ENCODE results near the gene SAMD10. TPM values are rescaled to one million over a fixed set of nuclear protein-coding genes. Genes with fewer than 3 reads are reported as not detected.

SAMD10 gene
- polyA plus RNA-seq, 1 of the 3 experiments (the other 2 are of a cell fraction): 11.6 TPM

- peaks cover 7 to 18% of the 10 kb centered on the region in 2 experiments; a peak in 2 of 4 replicates for H3K4me1 ChIP-seq (ENCODE audit: control insufficient read depth in 1 of 2, insufficient read depth in 2 of 2, low read depth in 1 of 2, low read length in 1 of 2)
- H3K9me2 ChIP-seq: no peaks in the 10 kb centered on the region
- no peak overlapping the region for H3K27ac ChIP-seq (ENCODE audit: low read depth in 2 of 2, low read length in 1 of 2)
- H4K20me1 ChIP-seq (ENCODE audit: insufficient read depth): no peaks in the 10 kb centered on the region
- peak overlapping the region in 1 of 2 experiments; percentile 75; a peak in 2 of 4 replicates for H3K4me3 ChIP-seq (ENCODE audit: low read depth in 2 of 2, low read length in 1 of 2)
- CTCF ChIA-PET: interaction anchor here (0.7 to 1.0 kb wide), 3 partner anchors 9 to 106 kb away, joined by 3 read pairs; partner anchors contain the start of gene PRPF6
- no peaks in the 10 kb centered on the region for H3K9me3 ChIP-seq
- POLR2A ChIA-PET: interaction anchor here (0.7 kb wide), 2 partner anchors 15 to 418 kb away, joined by 3 read pairs; partner anchors contain the start of gene UCKL1
- H3K27me3 ChIP-seq (ENCODE audit: insufficient read depth): no peaks in the 10 kb centered on the region
- DNase-seq: no peak
- H2AFZ ChIP-seq (ENCODE audit: low read depth): no peak overlapping the region
- peak overlapping the region; percentile 99 for H3K4me2 ChIP-seq
- 91% methylated on average over 5 of the region's 5 CpGs for WGBS (ENCODE audit: low lambda C conversion rate)
- H3K36me3 ChIP-seq (replicated peaks in 1 of 2; ENCODE audit: control insufficient read depth in 1 of 2, insufficient read depth in 2 of 2, low read length in 1 of 2): peaks cover 0 to 23% of the 10 kb centered on the region in 2 experiments
- H3F3A ChIP-seq (replicated peaks; ENCODE audit: insufficient read depth): no peaks in the 10 kb centered on the region
- TF ChIP-seq GATA2 (CRISPR knock-in tag; IDR thresholded peaks at IDR 0.05): no peak
- no peak for TF ChIP-seq POLR2AphosphoS5 (IDR thresholded peaks at IDR 0.05; ENCODE audit: low read depth, low read length)
- TF ChIP-seq GABPA (IDR thresholded peaks at IDR 0.05; ENCODE audit: low read depth): no peak
- TF ChIP-seq EZH2phosphoT487 (IDR thresholded peaks at IDR 0.05; ENCODE audit: borderline replicate concordance, low read depth): no peak
- H3K9ac ChIP-seq: no peak overlapping the region
- peaks cover 15% of the 10 kb centered on the region for H3K79me2 ChIP-seq (ENCODE audit: insufficient read depth)
These were observed 8.6 kb downstream of the SAMD10 start for GRCh38 chr20:63970714-63971431.

GRCh38 chr20:63969838-63970713, 9.4 kb downstream of the SAMD10 start, which contains the start of gene ZNF512B:
Gene ZNF512B (minus strand): TSS chr20:63969930. CDS start chr20:63967950, 1,980 bp downstream.
- peaks cover 7 to 18% of the 10 kb centered on the region in 2 experiments; a peak in 2 of 4 replicates for H3K4me1 ChIP-seq (ENCODE audit: control insufficient read depth in 1 of 2, insufficient read depth in 2 of 2, low read depth in 1 of 2, low read length in 1 of 2)
- H3K27ac ChIP-seq (ENCODE audit: low read depth in 2 of 2, low read length in 1 of 2): peak within 1 kb of the TSS; percentile 27 to 64; a peak in 3 of 4 replicates
- WGBS (ENCODE audit: low lambda C conversion rate): 0% methylated on average over 5 of the region's 73 CpGs
- H2AFZ ChIP-seq (ENCODE audit: low read depth): peak within 1 kb of the TSS; percentile 76; the same call in 1 of the 2 replicates
- H4K20me1 ChIP-seq (ENCODE audit: insufficient read depth): no peaks in the 10 kb centered on the region
- no peaks in the 10 kb centered on the region for H3K27me3 ChIP-seq (ENCODE audit: insufficient read depth)
- DNase-seq: peak; percentile 97
- H3K9me3 ChIP-seq: no peaks in the 10 kb centered on the region
- H3K9ac ChIP-seq: peak within 1 kb of the TSS; percentile 83
- no peaks in the 10 kb centered on the region for H3K9me2 ChIP-seq
- CTCF ChIA-PET: interaction anchor here (0.6 kb wide), 1 partner anchor 69 kb away, joined by 3 read pairs; no protein-coding TSS in a partner anchor
- H3K79me2 ChIP-seq (ENCODE audit: insufficient read depth): peaks cover 15% of the 10 kb centered on the region
- POLR2A ChIA-PET: no interaction called here
- H3F3A ChIP-seq (replicated peaks; ENCODE audit: insufficient read depth): no peaks in the 10 kb centered on the region
- peak within 1 kb of the TSS; percentile 99 for H3K4me2 ChIP-seq
- peak within 1 kb of the TSS; percentile 77 to 81 for H3K4me3 ChIP-seq (ENCODE audit: low read depth in 2 of 2, low read length in 1 of 2)
- H3K36me3 ChIP-seq (replicated peaks in 1 of 2; ENCODE audit: control insufficient read depth in 1 of 2, insufficient read depth in 2 of 2, low read length in 1 of 2): peaks cover 0 to 23% of the 10 kb centered on the region in 2 experiments
- no peak for TF ChIP-seq USF1 (IDR thresholded peaks at IDR 0.05; ENCODE audit: borderline replicate concordance, low read depth)
- TF ChIP-seq NFIC (IDR thresholded peaks at IDR 0.05; ENCODE audit: borderline replicate concordance): no peak
- no peak for TF ChIP-seq RXRA (IDR thresholded peaks at IDR 0.05; ENCODE audit: borderline replicate concordance, low read depth)
- no peak for TF ChIP-seq EP300 (IDR thresholded peaks at IDR 0.05; ENCODE audit: borderline replicate concordance in 1 of 2, low read depth in 1 of 2, low read length in 1 of 2)
- TF ChIP-seq MAX (IDR thresholded peaks at IDR 0.05; ENCODE audit: low read depth): peak; percentile 56
- TF ChIP-seq TCF12 (IDR thresholded peaks at IDR 0.05): no peak
- TF ChIP-seq FOXM1 (IDR thresholded peaks at IDR 0.05; ENCODE audit: low read depth): no peak
- no peak for TF ChIP-seq JUND (IDR thresholded peaks at IDR 0.05)
- no peak for TF ChIP-seq PBX3 (IDR thresholded peaks at IDR 0.05)
- no peak for TF ChIP-seq POLR2AphosphoS5 (IDR thresholded peaks at IDR 0.05; ENCODE audit: low read depth, low read length)
- peak; percentile 96 for TF ChIP-seq ZBTB33 (IDR thresholded peaks at IDR 0.05; ENCODE audit: borderline replicate concordance, low read depth)
- TF ChIP-seq MXI1 (IDR thresholded peaks at IDR 0.05; ENCODE audit: low read depth, low read length): peak; percentile 62; the same call in 1 of the 2 replicates
- no peak for TF ChIP-seq RAD21 (IDR thresholded peaks at IDR 0.05; ENCODE audit: low read length)
- peak; percentile 52 for TF ChIP-seq NRF1 (IDR thresholded peaks at IDR 0.05; ENCODE audit: low read depth, low read length)
- no peak for TF ChIP-seq RCOR1 (IDR thresholded peaks at IDR 0.05; ENCODE audit: low read length)
